ENCODE results near the gene ARMH3. TPM values are rescaled to one million over a fixed set of nuclear protein-coding genes. Genes with fewer than 3 reads are reported as not detected.
A peak's percentile ranks its signal among the peaks of the same experiment; 100 is the strongest.

Gene ARMH3
- total RNA-seq, 2 donors from 2014 or later: 36.5 to 39.3 TPM

- H3K27ac Mint-ChIP-seq: peak overlapping the region; percentile 41 to 49
- DNase-seq (ENCODE audit: low spot score) (no peak), ATAC-seq (peak; percentile 91 to 98)
- H3K36me3 Mint-ChIP-seq: peaks cover 4% of the 10 kb centered on the region
- no peaks in the 10 kb centered on the region for H3K27me3 Mint-ChIP-seq
- peak overlapping the region; percentile 67 for H3K4me3 Mint-ChIP-seq
- peaks cover 12 to 24% of the 10 kb centered on the region in 2 donors for H3K4me1 Mint-ChIP-seq (ENCODE audit: low read depth in 2 of 2)
- no peaks in the 10 kb centered on the region for H3K9me3 Mint-ChIP-seq
Observed at GRCh38 chr10:101932183-101932582, 123.8 kb downstream of the ARMH3 start.

- Mint-ChIP-seq H3K4me1 (ENCODE audit: low read depth in 2 of 2) (peaks cover 2 to 11% of the 10 kb centered on the region in 2 donors), H3K27ac (no peak overlapping the region), H3K4me3 (no peak overlapping the region), H3K36me3 (peaks cover 4% of the 10 kb centered on the region), H3K27me3 (no peaks in the 10 kb centered on the region), H3K9me3 (no peaks in the 10 kb centered on the region)
- ATAC-seq: no peak
- DNase-seq (ENCODE audit: low spot score): no peak
Observed at GRCh38 chr10:101925027-101925426, 130.9 kb downstream of the ARMH3 start.

- DNase-seq (ENCODE audit: low spot score) (no peak), ATAC-seq (no peak)
- H3K27ac Mint-ChIP-seq: no peak overlapping the region
- H3K4me1 Mint-ChIP-seq (ENCODE audit: low read depth in 2 of 2): peaks cover 2 to 11% of the 10 kb centered on the region in 2 donors
- no peak overlapping the region for H3K4me3 Mint-ChIP-seq
- H3K9me3 Mint-ChIP-seq: no peaks in the 10 kb centered on the region
- H3K36me3 Mint-ChIP-seq: peaks cover 4% of the 10 kb centered on the region
- no peaks in the 10 kb centered on the region for H3K27me3 Mint-ChIP-seq
Observed at GRCh38 chr10:101923256-101923655, 132.7 kb downstream of the ARMH3 start.

- no peaks in the 10 kb centered on the region for H3K9me3 Mint-ChIP-seq
- ATAC-seq (no peak), DNase-seq (ENCODE audit: low spot score) (no peak)
- peaks cover 4% of the 10 kb centered on the region for H3K36me3 Mint-ChIP-seq
- H3K27ac Mint-ChIP-seq: no peak overlapping the region
- no peaks in the 10 kb centered on the region for H3K27me3 Mint-ChIP-seq
- peaks cover 2 to 11% of the 10 kb centered on the region in 2 donors for H3K4me1 Mint-ChIP-seq (ENCODE audit: low read depth in 2 of 2)
- no peak overlapping the region for H3K4me3 Mint-ChIP-seq
Observed at GRCh38 chr10:101922846-101923245, 133.1 kb downstream of the ARMH3 start.

GRCh38 chr10:101920546-101920945, 135.4 kb downstream of the ARMH3 start:
- Mint-ChIP-seq H3K36me3 (peaks cover 4% of the 10 kb centered on the region), H3K4me1 (ENCODE audit: low read depth in 2 of 2) (peaks cover 2 to 18% of the 10 kb centered on the region in 2 donors), H3K9me3 (no peaks in the 10 kb centered on the region), H3K27ac (no peak overlapping the region), H3K4me3 (no peak overlapping the region), H3K27me3 (no peaks in the 10 kb centered on the region)
- ATAC-seq: no peak
- no peak for DNase-seq (ENCODE audit: low spot score)

GRCh38 chr10:101919026-101919770, 136.8 kb downstream of the ARMH3 start:
- H3K4me1 Mint-ChIP-seq (ENCODE audit: low read depth in 2 of 2): peaks cover 2 to 18% of the 10 kb centered on the region in 2 donors
- H3K9me3 Mint-ChIP-seq: no peaks in the 10 kb centered on the region
- H3K36me3 Mint-ChIP-seq: peaks cover 4% of the 10 kb centered on the region
- no peak for ATAC-seq
- no peaks in the 10 kb centered on the region for H3K27me3 Mint-ChIP-seq
- no peak overlapping the region for H3K4me3 Mint-ChIP-seq
- H3K27ac Mint-ChIP-seq: no peak overlapping the region
- no peak for DNase-seq (ENCODE audit: low spot score)

- no peak for DNase-seq (ENCODE audit: low spot score)
- Mint-ChIP-seq H3K9me3 (no peaks in the 10 kb centered on the region), H3K27me3 (no peaks in the 10 kb centered on the region), H3K4me1 (ENCODE audit: low read depth in 2 of 2) (peaks cover 0 to 7% of the 10 kb centered on the region in 2 donors), H3K27ac (no peak overlapping the region), H3K4me3 (no peak overlapping the region), H3K36me3 (no peaks in the 10 kb centered on the region)
- no peak for ATAC-seq
Observed at GRCh38 chr10:101912561-101913179, 143.3 kb downstream of the ARMH3 start.

GRCh38 chr10:101906586-101907183, 149.3 kb downstream of the ARMH3 start:
- Mint-ChIP-seq H3K9me3 (no peaks in the 10 kb centered on the region), H3K27me3 (no peaks in the 10 kb centered on the region), H3K4me3 (no peak overlapping the region), H3K36me3 (no peaks in the 10 kb centered on the region), H3K27ac (no peak overlapping the region), H3K4me1 (ENCODE audit: low read depth in 2 of 2) (peaks cover 2 to 5% of the 10 kb centered on the region in 2 donors)
- DNase-seq (ENCODE audit: low spot score): no peak
- no peak for ATAC-seq

GRCh38 chr10:101905251-101905650, 150.7 kb downstream of the ARMH3 start:
- Mint-ChIP-seq H3K27me3 (no peaks in the 10 kb centered on the region), H3K4me1 (ENCODE audit: low read depth in 2 of 2) (peaks cover 11 to 14% of the 10 kb centered on the region in 2 donors), H3K27ac (no peak overlapping the region), H3K4me3 (no peak overlapping the region), H3K9me3 (no peaks in the 10 kb centered on the region), H3K36me3 (no peaks in the 10 kb centered on the region)
- DNase-seq (ENCODE audit: low spot score) (no peak), ATAC-seq (no peak)

GRCh38 chr10:101903827-101904550, 152.0 kb downstream of the ARMH3 start:
- Mint-ChIP-seq H3K27ac (no peak overlapping the region), H3K36me3 (no peaks in the 10 kb centered on the region), H3K9me3 (no peaks in the 10 kb centered on the region), H3K4me1 (ENCODE audit: low read depth in 2 of 2) (peaks cover 11 to 14% of the 10 kb centered on the region in 2 donors), H3K4me3 (no peak overlapping the region), H3K27me3 (no peaks in the 10 kb centered on the region)
- ATAC-seq (no peak), DNase-seq (ENCODE audit: low spot score) (no peak)

GRCh38 chr10:101902820-101903145, 153.2 kb downstream of the ARMH3 start:
- DNase-seq (ENCODE audit: low spot score): no peak
- ATAC-seq: no peak
- H3K27ac Mint-ChIP-seq: no peak overlapping the region
- no peaks in the 10 kb centered on the region for H3K9me3 Mint-ChIP-seq
- peaks cover 11 to 14% of the 10 kb centered on the region in 2 donors for H3K4me1 Mint-ChIP-seq (ENCODE audit: low read depth in 2 of 2)
- no peaks in the 10 kb centered on the region for H3K27me3 Mint-ChIP-seq
- no peak overlapping the region for H3K4me3 Mint-ChIP-seq
- no peaks in the 10 kb centered on the region for H3K36me3 Mint-ChIP-seq

GRCh38 chr10:101902032-101902819, 153.7 kb downstream of the ARMH3 start:
- DNase-seq (ENCODE audit: low spot score) (no peak), ATAC-seq (no peak)
- peaks cover 14% of the 10 kb centered on the region in 2 donors for H3K4me1 Mint-ChIP-seq (ENCODE audit: low read depth in 2 of 2)
- no peaks in the 10 kb centered on the region for H3K9me3 Mint-ChIP-seq
- H3K4me3 Mint-ChIP-seq: no peak overlapping the region
- no peaks in the 10 kb centered on the region for H3K27me3 Mint-ChIP-seq
- H3K36me3 Mint-ChIP-seq: no peaks in the 10 kb centered on the region
- H3K27ac Mint-ChIP-seq: no peak overlapping the region

- Mint-ChIP-seq H3K9me3 (no peaks in the 10 kb centered on the region), H3K36me3 (no peaks in the 10 kb centered on the region), H3K4me3 (no peak overlapping the region), H3K4me1 (ENCODE audit: low read depth in 2 of 2) (peaks cover 14 to 20% of the 10 kb centered on the region in 2 donors), H3K27me3 (no peaks in the 10 kb centered on the region), H3K27ac (no peak overlapping the region)
- no peak for DNase-seq (ENCODE audit: low spot score)
- peak; percentile 65 to 81 for ATAC-seq
Observed at GRCh38 chr10:101901340-101901739, 154.6 kb downstream of the ARMH3 start.
